HFF-Myc (cell line): ENCODE data around the gene PNRC2.
"Not testable (repeated sequence)": the region's sequence is repeated elsewhere in the genome, so short reads cannot be mapped to it uniquely, and the experiment has no call there.

Experiments used
- DNase-seq: peaks from one replicate; pipeline ENCODE4 v3.0.0-alpha.2; 2011; ENCODE audit warnings: low read depth; ENCODE audit errors: extremely low read depth
- H3K4me3 ChIP-seq: replicated peaks from 2 replicates; pipeline ENCODE4 v1.5.1; 2011; ENCODE audit warnings: low read depth, mild to moderate bottlenecking, control low read depth, low read length
- TF ChIP-seq, protein P1 (sequence below): IDR thresholded peaks from 2 replicates; pipeline ENCODE4 v1.5.1; 2012; ENCODE audit warnings: mild to moderate bottlenecking, low read depth, low read length, control low read depth; ENCODE audit errors: missing control alignments

The PNRC2 gene

DNA sequence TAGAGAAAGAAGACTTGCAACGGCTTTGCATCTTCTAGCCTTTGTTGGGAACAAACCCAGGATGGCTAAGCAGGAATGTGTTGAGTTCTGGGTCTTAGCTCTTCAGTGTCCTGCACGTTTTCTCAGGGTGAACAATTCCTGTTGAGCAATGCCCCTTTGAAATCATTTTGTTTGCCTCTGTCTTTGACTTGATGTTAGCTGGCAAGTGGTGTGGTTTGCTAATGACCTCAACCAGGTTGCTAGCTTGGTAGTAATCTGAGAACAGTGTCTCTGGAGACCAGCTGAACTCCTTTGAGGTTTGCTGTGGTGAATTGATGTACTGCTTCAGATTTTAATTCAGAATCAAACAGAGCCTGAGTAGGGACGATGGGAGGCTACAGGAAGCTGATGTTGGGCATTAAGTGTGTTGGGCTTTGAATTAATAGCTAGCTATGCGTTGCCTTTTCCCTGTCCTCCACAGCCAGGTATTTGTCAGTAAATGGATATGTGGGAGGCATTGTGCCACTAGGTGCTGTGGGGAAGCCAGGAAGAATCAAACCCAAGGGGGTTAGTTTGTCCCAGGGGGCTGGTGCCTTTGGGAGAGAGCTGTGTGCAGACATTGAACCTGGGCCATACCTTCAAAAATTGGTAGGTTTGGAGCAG lies 43.8 kb downstream of the PNRC2 start:
- no peak overlapping the region for H3K4me3 ChIP-seq
- DNase-seq = no peak
- TF ChIP-seq, protein P1, sequence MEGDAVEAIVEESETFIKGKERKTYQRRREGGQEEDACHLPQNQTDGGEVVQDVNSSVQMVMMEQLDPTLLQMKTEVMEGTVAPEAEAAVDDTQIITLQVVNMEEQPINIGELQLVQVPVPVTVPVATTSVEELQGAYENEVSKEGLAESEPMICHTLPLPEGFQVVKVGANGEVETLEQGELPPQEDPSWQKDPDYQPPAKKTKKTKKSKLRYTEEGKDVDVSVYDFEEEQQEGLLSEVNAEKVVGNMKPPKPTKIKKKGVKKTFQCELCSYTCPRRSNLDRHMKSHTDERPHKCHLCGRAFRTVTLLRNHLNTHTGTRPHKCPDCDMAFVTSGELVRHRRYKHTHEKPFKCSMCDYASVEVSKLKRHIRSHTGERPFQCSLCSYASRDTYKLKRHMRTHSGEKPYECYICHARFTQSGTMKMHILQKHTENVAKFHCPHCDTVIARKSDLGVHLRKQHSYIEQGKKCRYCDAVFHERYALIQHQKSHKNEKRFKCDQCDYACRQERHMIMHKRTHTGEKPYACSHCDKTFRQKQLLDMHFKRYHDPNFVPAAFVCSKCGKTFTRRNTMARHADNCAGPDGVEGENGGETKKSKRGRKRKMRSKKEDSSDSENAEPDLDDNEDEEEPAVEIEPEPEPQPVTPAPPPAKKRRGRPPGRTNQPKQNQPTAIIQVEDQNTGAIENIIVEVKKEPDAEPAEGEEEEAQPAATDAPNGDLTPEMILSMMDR = no peak

DNA sequence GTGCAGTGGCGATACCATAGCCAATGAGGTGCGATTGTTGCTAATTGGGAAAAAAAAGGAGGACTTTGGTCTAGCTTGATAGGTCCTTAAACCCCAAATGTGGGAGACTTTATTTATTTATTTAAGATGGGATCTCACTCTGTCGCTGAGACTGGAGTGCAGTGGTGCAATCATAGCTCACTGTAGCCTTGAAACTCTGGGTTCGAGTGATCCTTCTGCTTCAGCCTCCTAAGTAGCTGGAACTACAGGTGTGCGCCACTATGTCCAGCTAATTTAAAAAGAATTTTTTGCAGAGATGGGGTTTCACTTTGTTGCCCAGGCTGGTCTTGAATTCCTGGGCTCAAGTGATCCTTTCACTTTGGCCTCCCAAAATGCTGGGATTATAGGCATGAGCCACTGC lies 44.5 kb downstream of the PNRC2 start:
- H3K4me3 ChIP-seq = no peak overlapping the region
- TF ChIP-seq, protein P1 = no peak
- DNase-seq = no peak

DNA sequence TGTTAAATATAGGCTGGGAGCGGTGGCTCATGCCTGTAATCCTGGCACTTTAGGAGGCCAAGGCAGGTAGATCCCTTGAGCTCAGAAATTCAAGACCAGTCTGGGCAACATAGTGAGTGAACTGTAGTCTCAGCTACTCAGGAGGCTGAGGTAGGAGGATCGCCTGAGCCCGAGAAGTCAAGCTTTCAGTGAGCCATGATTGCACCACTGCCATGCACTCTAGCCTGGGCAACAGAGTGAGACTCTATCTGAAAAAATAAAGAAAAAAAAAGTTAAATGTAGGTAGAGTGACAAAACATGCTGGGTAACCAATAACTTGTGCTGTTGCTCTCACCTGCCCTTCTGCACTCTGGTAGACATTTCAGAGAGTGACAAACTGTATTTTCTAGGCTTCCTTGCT lies 45.5 kb downstream of the PNRC2 start:
- TF ChIP-seq, protein P1 = no peak
- DNase-seq = no peak
- H3K4me3 ChIP-seq = no peak overlapping the region

DNA sequence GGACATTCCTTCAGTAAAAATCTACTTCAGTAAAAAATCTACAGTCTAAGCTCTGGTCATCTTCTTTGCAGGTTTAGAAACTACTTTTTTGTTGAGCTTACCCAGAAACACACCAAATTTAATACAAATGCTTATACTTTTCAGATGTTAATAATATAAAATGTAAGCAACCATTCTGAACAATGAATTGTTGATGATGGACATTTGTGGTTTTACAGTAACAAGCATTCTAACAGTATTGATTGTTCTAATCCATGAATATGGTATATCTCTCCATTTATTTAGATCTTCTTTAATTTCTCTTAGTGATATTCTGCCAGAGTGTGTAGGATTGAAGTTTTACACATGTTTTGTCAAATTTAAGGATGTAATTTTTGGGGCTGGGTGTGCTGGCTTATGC lies 47.5 kb downstream of the PNRC2 start:
- no peak overlapping the region for H3K4me3 ChIP-seq
- TF ChIP-seq, protein P1 = no peak
- DNase-seq = no peak

DNA sequence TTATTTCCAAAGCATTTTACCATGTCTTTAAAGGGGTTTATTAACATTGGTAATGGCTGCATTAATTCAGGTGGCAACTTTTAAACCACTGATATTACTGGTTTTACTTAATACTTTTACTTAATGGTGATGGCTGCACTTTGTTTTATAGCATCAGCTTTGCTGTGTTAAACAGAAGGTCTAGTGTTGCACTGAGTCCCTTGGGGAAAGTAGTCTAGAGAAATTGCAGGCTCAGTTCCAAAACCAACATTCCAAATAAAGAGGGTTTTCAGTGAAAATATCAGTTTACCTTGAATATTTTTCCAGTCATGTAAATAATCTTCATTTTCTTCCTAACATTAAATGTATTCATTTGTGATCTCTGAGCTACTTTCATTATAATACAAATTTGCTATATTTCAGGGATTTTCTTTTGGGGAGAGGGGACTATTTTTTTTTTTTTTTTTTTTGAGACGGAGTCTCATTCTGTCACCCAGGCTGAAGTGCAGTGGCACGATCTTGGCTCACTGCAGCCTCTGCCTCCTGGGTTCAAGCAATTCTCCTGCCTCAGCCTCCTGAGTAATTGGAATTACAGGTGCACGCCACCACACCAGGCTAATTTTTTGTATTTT lies 49.1 kb downstream of the PNRC2 start:
- not testable (repeated sequence) for H3K4me3 ChIP-seq, DNase-seq

DNA sequence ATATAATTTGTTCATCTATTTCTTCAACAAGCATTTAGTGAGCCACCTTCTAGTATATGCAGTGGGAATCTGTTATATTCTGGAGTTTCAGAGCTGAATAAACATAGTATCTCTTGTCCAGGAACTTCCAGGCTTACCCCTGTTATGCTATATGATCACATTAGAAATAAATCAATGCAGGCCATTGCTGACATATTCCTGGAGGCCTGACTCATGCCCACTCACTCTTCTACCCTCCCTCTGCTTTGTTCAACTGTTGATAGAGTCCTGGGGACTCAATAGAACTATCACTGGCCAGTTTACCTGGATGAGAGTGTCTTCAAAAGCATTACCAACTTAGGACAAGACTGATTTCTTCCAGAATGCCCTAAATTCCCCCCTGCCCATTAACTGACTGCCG lies 49.8 kb downstream of the PNRC2 start:
- no peak for DNase-seq
- H3K4me3 ChIP-seq = no peak overlapping the region
- TF ChIP-seq, protein P1 = no peak

DNA sequence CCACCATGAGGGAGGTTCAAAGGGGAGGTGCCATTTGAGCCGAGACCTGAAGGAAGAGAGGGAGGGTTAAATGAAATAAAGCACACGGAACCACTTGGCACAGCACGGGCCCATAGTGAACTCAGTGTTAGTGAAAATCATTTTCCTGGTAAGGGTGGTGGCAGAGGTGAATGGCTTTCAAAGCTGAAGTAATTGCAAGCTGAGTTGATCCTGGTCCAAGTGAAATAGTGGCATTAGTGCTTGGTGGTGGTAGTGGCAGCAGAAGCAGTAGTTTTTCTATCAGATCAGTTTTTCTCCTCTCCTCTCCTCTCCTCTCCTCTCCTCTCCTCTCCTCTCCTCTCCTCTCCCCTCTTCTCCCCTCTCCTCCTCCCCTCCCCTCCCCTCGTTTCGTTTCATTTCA lies 51.0 kb downstream of the PNRC2 start:
- DNase-seq = no peak
- TF ChIP-seq, protein P1 = no peak
- no peak overlapping the region for H3K4me3 ChIP-seq

DNA sequence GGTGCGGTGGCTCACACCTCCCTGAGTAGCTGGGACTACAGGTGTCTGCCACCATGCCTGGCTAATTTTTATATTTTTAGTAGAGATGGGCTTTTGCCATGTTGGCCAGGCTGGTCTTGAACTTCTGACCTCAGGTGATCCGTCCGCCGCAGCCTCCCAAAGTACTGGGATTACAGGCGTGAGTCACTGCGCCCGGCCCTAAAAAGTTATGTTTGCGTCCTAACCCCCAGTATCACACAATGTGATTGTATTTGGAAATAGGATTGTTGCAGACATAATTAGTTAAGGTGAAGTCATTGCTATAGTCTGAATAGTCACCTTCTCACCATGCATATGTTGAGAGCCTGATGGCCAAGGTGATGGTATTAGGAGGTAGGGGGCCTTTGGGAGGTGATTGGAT lies 53.2 kb downstream of the PNRC2 start:
- DNase-seq = not testable (repeated sequence)

More for the DNA sequence above, 53.2 kb downstream of the PNRC2 start:
- H3K4me3 ChIP-seq = not testable (repeated sequence)
